Iris pigment epithelial cell (primary cell): ENCODE data around the gene AP1G2.
A peak's percentile ranks its signal among the peaks of the same experiment; 100 is the strongest.

Source experiments
- DNase-seq: peaks from one replicate; pipeline ENCODE4 v3.0.0-alpha.2; 2011; ENCODE audit warnings: low read depth

Gene AP1G2

DNA sequence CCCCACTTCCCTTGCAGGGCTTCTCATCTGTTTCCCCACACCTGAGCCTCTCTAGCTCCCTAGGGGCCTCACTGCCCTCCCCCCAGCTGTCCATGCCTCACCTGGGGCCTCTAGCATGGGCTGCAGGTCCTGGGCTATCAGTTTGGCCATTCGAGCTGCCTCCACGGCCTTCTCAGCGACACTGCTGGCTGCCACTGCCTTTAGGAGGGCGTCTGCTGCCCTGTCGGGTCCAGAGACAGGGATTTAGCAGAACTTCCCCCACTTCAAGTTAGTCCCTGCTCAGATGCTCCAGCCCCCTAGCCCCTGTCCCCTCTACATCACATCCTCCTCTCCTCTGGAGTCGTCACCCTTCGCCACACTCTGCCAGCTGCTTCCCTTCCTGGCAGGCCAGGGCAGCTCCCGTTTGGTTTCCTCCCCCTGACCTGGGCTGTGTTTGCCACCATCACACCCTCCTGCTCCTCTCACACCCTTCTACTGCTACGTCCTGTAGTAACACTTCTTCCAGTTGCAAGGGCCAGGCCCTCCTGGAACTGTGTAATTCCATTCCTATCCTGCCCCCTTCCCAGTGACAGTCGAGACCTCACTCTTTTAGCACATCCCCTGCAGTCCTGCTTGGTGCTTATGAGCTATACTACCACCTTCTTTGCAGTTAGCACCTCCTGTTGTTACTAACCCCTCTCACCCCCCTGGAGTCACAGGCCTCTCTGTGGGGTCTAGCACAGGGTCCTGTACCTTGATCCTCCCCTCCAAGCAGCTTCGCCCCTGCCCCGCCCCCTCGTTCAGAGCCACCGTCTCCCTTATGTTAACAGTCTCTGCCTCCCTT is 4.3 kb upstream of the AP1G2 start:
- DNase-seq = no peak

- DNase-seq = no peak
Observed at GRCh38 chr14:23570806-23571483, 3.4 kb upstream of the AP1G2 start.

DNA sequence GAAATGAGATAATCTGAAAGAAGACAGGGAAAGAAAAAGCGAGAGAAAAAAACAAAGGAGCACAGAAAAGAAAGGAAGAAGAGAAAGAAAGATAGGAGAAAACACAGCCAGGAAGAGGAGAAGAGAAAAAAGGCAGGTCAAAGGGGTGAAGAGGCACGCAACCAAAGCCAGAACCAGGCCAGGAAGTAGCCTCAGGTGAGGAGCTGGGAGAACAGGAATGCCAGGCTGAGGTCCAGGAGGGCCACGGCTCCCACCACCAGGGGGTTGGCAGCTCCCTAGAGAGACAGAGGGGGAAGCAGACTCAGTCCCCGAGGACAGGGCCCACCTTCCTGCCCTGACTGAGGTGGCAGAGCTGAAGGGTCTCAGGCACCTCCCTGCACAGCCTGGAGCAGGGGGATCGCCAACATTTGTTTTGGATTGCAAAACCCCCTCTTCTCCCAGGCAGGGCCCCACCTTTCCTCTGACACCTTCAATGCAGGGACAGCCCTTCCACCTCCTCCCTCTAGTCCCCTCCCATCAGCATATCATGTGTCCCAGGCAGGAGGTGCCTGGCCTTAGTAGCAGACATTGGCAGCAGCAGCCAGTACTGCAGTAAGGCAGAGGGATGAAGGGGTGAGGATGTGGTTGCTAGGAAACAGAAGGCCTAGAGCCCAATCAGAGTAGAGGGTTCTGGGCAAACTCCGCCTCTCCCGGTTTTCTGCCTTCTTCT is 2.0 kb upstream of the AP1G2 start:
- no peak for DNase-seq

GRCh38 chr14:23568600-23569331 is 1.2 kb upstream of the AP1G2 start:
- DNase-seq = no peak

DNA sequence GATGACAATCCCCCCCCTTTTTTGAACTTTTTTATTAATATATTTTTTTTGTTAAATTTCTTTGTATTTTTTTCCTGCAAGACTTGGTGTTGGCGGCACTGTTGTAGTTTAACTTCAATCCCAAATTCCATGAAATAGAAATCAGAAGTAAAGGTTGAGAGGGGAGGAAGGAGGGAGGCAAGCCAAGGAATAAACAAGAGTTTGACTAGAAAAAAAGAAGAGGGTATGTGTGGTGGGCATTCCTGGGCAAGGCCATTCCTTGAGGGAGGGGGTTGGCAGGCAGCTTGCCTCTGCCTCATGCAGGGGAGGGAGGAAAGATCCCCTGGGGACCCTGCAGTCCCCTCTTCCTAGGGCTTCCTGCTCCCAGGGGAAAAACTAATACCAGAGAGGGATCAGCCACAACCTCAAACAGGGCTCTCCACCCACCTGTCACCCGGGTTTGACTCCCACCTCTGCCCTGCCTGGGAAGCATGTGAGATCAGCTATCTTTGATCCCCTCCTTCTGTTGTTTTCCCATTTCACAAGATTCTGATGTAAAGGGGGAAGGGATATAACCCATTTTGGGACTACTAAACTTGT is 519 bp upstream of the AP1G2 start:
- no peak for DNase-seq

- DNase-seq = peak; percentile 30
Observed at GRCh38 chr14:23566778-23567185, 809 bp downstream of the AP1G2 start.

- no peak for DNase-seq
Observed at GRCh38 chr14:23566112-23566777, 1.3 kb downstream of the AP1G2 start.

GRCh38 chr14:23565626-23566025 is 2.0 kb downstream of the AP1G2 start:
- DNase-seq = no peak

DNA sequence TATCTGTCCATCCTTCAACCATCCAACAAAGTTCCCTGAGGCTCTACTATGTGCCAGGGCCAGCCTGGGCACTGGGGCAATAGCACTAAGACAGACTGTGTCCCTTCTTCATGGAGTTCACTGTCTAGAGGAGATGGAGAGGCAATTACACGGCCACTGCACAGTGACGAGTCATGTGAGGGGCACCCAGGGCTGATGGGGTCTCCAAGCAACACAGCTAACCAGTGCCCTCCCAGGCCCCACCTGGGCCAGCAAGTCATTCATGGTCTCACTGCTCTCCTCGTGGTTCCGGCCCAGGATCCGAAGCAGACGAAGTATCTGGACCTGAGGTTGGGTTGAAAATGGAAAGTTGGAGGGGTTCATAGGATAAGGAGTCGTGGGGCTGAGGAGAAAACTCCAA is 2.7 kb downstream of the AP1G2 start:
- DNase-seq = no peak

DNA sequence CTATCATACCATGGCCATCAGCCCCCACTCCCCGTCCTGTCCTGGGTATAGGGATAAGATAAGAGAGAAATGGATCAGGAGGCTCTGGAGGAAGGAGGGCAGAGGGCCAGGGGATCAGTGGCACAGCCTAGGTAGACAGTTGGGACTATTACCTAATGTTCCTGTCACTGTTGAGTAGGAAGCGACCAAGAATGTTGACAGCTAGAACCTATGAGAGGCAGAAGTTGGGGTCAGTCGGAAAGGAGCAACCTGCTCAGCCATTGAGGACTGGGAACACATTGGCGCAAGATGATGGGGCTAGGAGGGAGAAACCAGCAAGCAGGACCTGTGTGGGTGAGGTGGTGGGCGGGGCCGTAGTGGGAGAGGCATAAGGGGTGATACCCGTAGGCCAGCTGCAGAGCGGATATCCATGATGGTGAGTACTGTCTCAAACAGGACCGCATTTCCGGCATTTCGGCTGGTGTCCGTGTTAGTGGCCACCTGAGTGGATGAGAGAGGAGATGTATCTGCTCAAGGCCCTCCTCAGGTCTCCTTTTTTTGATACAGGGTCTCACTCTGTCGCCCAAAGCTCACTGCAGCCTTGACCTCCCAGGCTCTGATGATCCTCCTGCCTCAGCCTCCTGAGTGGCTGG is 3.3 kb downstream of the AP1G2 start:
- no peak for DNase-seq

DNA sequence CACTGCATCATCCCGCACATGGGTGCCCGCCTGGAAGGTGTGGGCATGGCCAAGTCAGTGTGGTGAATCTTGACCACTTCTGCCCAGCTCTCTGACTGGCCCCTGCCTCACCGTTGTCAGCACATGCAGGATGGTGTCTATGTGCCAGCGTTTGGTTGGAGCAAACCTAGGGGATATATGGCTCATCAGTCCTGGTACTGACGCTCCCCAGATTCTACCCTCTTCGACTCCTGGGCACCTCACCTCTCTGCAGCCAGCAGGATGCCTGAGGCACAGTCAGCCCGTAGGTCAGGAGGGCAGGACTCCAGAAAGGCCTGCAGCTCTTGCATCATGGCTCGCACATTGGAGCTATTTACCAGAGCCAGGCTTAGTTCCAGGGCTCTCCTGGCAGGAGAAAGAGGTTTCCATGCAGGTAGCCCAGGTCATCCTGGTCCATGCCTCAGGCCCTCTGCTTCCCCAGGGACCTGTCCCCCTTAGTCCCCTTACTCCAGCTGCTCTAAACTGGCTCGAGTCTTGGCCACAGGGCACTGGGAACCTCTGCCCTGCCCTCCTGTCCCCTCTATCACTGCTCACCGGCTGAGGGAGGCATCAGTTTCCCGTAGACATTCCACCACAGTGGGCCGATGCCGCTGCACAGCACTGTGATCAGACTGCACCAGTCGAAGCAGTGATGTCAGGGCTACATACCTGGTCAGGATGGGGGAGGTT is 4.0 kb downstream of the AP1G2 start:
- DNase-seq = no peak

GRCh38 chr14:23562822-23563472 is 4.6 kb downstream of the AP1G2 start:
- DNase-seq = peak; percentile 55

- DNase-seq = no peak
Observed at GRCh38 chr14:23561873-23562821, 5.4 kb downstream of the AP1G2 start.

GRCh38 chr14:23561259-23561658 is 6.3 kb downstream of the AP1G2 start:
- no peak for DNase-seq

GRCh38 chr14:23559926-23560520 is 7.6 kb downstream of the AP1G2 start:
- DNase-seq = no peak

GRCh38 chr14:23559010-23559925 is 8.3 kb downstream of the AP1G2 start:
- DNase-seq = peak; percentile 63
